Measurements from ENCODE around the gene SEMA4D. TPM values are rescaled to one million over a fixed set of nuclear protein-coding genes. Genes with fewer than 3 reads are reported as not detected.
A peak's percentile ranks its signal among the peaks of the same experiment; 100 is the strongest.

SEMA4D gene
- total RNA-seq, 2 donors from 2014 or later, result 169 to 237 TPM

- ATAC-seq (no peak), DNase-seq (ENCODE audit: low spot score) (no peak)
- Mint-ChIP-seq H3K4me3 (no peak overlapping the region), H3K36me3 (peaks cover 11% of the 10 kb centered on the region), H3K4me1 (ENCODE audit: low read depth in 2 of 2) (peaks cover 28 to 56% of the 10 kb centered on the region in 2 donors), H3K9me3 (no peaks in the 10 kb centered on the region), H3K27me3 (no peaks in the 10 kb centered on the region), H3K27ac (peak overlapping the region; percentile 58 to 71)
Measured at GRCh38 chr9:89383030-89383720, 114.7 kb downstream of the SEMA4D start.

GRCh38 chr9:89382026-89382986 is 115.6 kb downstream of the SEMA4D start:
- no peak overlapping the region for H3K4me3 Mint-ChIP-seq
- peak overlapping the region; percentile 58 to 71 for H3K27ac Mint-ChIP-seq
- H3K4me1 Mint-ChIP-seq (ENCODE audit: low read depth in 2 of 2), result peaks cover 24 to 47% of the 10 kb centered on the region in 2 donors
- no peaks in the 10 kb centered on the region for H3K27me3 Mint-ChIP-seq
- ATAC-seq, result no peak
- H3K9me3 Mint-ChIP-seq, result no peaks in the 10 kb centered on the region
- DNase-seq (ENCODE audit: low spot score), result no peak
- peaks cover 11% of the 10 kb centered on the region for H3K36me3 Mint-ChIP-seq

- peaks cover 8% of the 10 kb centered on the region for H3K36me3 Mint-ChIP-seq
- no peaks in the 10 kb centered on the region for H3K9me3 Mint-ChIP-seq
- H3K4me3 Mint-ChIP-seq, result no peak overlapping the region
- H3K27ac Mint-ChIP-seq, result peak overlapping the region; percentile 43 to 87
- peaks cover 32 to 47% of the 10 kb centered on the region in 2 donors for H3K4me1 Mint-ChIP-seq (ENCODE audit: low read depth in 2 of 2)
- DNase-seq (ENCODE audit: low spot score), result no peak
- no peaks in the 10 kb centered on the region for H3K27me3 Mint-ChIP-seq
- ATAC-seq, result no peak
Measured at GRCh38 chr9:89381308-89381609, 116.7 kb downstream of the SEMA4D start.

DNA sequence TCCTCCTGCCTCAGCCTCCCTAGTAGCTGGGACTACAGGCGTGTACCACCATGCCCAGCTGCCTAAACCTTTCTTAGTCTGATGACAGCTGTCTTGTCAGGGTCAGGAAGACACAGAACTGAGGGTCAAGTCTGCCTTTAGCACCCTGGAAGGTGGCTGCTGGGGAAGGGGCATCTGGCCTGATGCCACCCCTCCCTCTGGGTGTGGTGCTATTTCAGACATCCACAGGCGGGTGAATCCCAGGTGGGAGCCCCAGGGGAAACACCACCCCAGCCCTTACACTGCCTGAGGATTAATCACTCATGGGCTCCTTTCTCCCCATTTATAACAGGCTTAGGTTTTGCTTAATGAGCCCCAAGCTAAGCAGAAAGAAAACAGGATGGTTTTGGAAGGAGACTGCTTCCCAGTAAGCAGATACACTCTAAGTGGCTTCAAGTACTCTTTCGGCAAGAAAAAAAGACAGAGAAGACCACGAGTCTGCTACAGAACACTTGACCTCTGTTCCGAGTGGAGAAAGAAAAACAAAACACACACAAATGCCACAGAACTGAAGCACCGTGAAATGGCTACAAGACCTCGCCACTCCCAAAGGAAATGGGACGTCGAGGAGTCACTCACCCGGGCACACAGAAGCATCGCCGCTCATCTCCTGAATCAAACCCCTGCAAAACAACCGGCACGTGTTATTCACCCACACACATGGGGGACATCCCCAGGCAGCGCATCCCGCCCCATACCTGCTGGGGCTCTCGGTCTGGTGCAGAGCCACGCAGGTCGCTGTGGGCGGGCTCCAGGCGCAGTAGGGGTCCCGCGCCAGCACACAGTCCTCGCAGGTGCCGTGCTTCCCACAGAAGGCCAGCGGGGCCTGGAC is 117.2 kb downstream of the SEMA4D start:
- peaks cover 5% of the 10 kb centered on the region for H3K36me3 Mint-ChIP-seq
- no peaks in the 10 kb centered on the region for H3K27me3 Mint-ChIP-seq
- peaks cover 37 to 44% of the 10 kb centered on the region in 2 donors for H3K4me1 Mint-ChIP-seq (ENCODE audit: low read depth in 2 of 2)
- DNase-seq (ENCODE audit: low spot score) (no peak), ATAC-seq (no peak)
- no peaks in the 10 kb centered on the region for H3K9me3 Mint-ChIP-seq
- H3K27ac Mint-ChIP-seq, result peak overlapping the region; percentile 43 to 87
- H3K4me3 Mint-ChIP-seq, result no peak overlapping the region

DNA sequence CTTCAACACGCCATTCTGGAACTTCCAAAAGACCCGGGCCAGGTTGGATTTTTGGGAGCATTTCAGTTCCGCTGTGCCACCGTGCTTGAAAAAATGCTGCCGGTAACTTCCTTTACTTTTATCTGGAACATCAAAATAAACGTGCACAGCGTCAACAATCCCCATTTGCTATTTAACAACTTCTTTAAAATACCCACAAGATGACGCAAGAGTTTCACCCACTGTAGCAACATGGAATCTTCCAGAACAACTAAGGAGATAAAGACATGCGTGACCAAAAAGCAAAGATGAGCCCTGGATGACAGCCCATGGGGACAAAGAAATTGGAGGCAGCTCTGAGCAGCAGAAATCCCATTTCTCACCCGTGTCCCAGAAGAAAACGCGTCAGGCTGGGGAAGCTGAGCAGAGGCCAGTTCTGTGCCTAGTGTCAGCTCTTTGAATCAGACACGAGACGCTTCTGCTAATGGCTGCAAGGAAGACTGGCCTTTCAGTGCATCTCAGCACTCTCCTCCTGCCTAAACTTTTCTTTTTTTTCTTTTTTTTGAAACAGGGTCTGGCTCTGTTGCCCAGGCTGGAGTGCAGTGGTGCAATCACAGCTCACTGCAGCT is 118.3 kb downstream of the SEMA4D start:
- Mint-ChIP-seq H3K36me3 (peaks cover 5% of the 10 kb centered on the region), H3K4me3 (no peak overlapping the region)

DNA sequence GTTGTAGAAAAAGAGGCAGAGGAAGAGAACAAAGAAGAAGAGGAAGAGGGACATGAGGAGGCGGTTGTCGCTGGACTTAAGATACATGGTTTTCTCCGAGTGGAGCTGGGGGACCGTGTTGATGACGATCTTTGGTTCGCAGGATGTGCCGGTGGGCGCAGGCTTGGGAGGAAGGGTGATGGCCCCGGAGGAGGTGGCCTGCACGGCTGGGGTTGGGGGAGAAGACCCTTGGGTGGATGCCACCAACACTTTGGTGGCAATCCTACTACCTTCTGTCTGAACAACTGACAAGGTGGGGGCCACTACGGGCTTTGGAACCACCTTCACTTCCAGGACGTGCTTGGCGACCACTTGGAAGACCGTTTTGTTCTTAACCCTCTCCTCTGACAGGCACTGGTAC is 118.9 kb downstream of the SEMA4D start:
- ATAC-seq, result no peak
- H3K27ac Mint-ChIP-seq, result peak overlapping the region; percentile 76 to 87
- no peak overlapping the region for H3K4me3 Mint-ChIP-seq
- peaks cover 46 to 47% of the 10 kb centered on the region in 2 donors for H3K4me1 Mint-ChIP-seq (ENCODE audit: low read depth in 2 of 2)
- H3K36me3 Mint-ChIP-seq, result peaks cover 5% of the 10 kb centered on the region
- DNase-seq (ENCODE audit: low spot score), result no peak
- no peaks in the 10 kb centered on the region for H3K9me3 Mint-ChIP-seq
- H3K27me3 Mint-ChIP-seq, result no peaks in the 10 kb centered on the region

More for the DNA sequence above, 118.3 kb downstream of the SEMA4D start:
- peaks cover 44 to 46% of the 10 kb centered on the region in 2 donors for H3K4me1 Mint-ChIP-seq (ENCODE audit: low read depth in 2 of 2)
- ATAC-seq (no peak), DNase-seq (ENCODE audit: low spot score) (no peak)
- H3K27me3 Mint-ChIP-seq, result no peaks in the 10 kb centered on the region
- no peaks in the 10 kb centered on the region for H3K9me3 Mint-ChIP-seq
- peak overlapping the region; percentile 76 to 87 for H3K27ac Mint-ChIP-seq

GRCh38 chr9:89378541-89378940 is 119.4 kb downstream of the SEMA4D start:
- Mint-ChIP-seq H3K27ac (peak overlapping the region; percentile 76 to 87), H3K27me3 (no peaks in the 10 kb centered on the region), H3K36me3 (peaks cover 5% of the 10 kb centered on the region), H3K9me3 (no peaks in the 10 kb centered on the region), H3K4me1 (ENCODE audit: low read depth in 2 of 2) (peaks cover 44 to 47% of the 10 kb centered on the region in 2 donors), H3K4me3 (no peak overlapping the region)
- ATAC-seq, result no peak
- no peak for DNase-seq (ENCODE audit: low spot score)

DNA sequence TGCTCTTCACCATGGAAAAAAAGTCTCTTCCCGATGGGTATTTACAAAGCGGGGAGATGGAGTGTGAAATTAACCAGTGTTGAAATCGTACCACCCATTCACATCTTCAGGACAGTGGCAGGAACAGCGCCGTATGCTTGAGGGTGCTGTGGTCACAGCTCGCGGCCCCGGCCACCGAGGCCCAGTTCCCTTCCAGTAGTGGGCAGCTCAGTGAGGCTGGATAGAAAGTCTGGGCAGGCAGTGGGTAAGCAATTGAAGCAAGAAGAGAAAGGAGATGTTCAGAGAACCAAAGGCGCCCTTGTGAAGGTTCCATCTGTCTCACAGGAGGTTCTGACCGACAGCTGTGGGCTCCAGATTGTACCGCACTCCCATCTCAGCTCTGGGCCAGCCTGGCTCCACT is 120.5 kb downstream of the SEMA4D start:
- Mint-ChIP-seq H3K4me1 (ENCODE audit: low read depth in 2 of 2) (peaks cover 45 to 51% of the 10 kb centered on the region in 2 donors), H3K27ac (peak overlapping the region; percentile 76 to 87), H3K27me3 (no peaks in the 10 kb centered on the region), H3K4me3 (no peak overlapping the region), H3K36me3 (no peaks in the 10 kb centered on the region), H3K9me3 (no peaks in the 10 kb centered on the region)
- ATAC-seq (no peak), DNase-seq (ENCODE audit: low spot score) (no peak)

- Mint-ChIP-seq H3K27ac (peak overlapping the region; percentile 76 to 87), H3K4me3 (no peak overlapping the region), H3K4me1 (ENCODE audit: low read depth in 2 of 2) (peaks cover 45 to 51% of the 10 kb centered on the region in 2 donors), H3K9me3 (no peaks in the 10 kb centered on the region), H3K27me3 (no peaks in the 10 kb centered on the region), H3K36me3 (no peaks in the 10 kb centered on the region)
- no peak for DNase-seq (ENCODE audit: low spot score)
- ATAC-seq, result no peak
Measured at GRCh38 chr9:89376741-89377351, 121.1 kb downstream of the SEMA4D start.

DNA sequence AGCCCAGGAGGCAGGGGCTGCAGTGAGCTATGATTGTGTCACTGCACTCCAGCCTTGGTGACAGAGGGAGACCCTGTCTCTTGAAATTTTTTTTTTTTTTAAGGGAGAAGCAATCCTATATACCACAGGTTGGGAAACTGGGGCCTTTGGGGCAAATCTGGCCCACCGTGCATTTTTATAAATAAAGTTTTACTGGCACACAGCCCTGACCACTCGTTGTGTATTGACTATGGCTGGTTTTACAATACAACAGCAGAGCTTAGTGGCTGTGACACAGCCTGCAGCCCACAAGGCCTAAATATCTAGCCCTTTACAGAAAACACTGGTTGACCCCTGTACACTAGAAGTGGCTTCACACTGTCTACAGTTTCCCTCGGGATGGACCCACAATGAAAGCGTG is 121.6 kb downstream of the SEMA4D start:
- Mint-ChIP-seq H3K9me3 (no peaks in the 10 kb centered on the region), H3K27ac (peak overlapping the region; percentile 76 to 87), H3K36me3 (no peaks in the 10 kb centered on the region), H3K4me1 (ENCODE audit: low read depth in 2 of 2) (peaks cover 45% of the 10 kb centered on the region in 2 donors), H3K4me3 (no peak overlapping the region), H3K27me3 (no peaks in the 10 kb centered on the region)
- ATAC-seq (no peak), DNase-seq (ENCODE audit: low spot score) (no peak)

GRCh38 chr9:89375191-89375760 is 122.6 kb downstream of the SEMA4D start:
- H3K27ac Mint-ChIP-seq, result peak overlapping the region; percentile 76 to 87
- peaks cover 42 to 45% of the 10 kb centered on the region in 2 donors for H3K4me1 Mint-ChIP-seq (ENCODE audit: low read depth in 2 of 2)
- no peaks in the 10 kb centered on the region for H3K36me3 Mint-ChIP-seq
- no peaks in the 10 kb centered on the region for H3K9me3 Mint-ChIP-seq
- peak; percentile 62 to 63 for ATAC-seq
- no peak for DNase-seq (ENCODE audit: low spot score)
- no peaks in the 10 kb centered on the region for H3K27me3 Mint-ChIP-seq
- H3K4me3 Mint-ChIP-seq, result peak overlapping the region; percentile 41

GRCh38 chr9:89374176-89374575 is 123.7 kb downstream of the SEMA4D start:
- H3K36me3 Mint-ChIP-seq, result no peaks in the 10 kb centered on the region
- no peak overlapping the region for H3K4me3 Mint-ChIP-seq
- no peak for DNase-seq (ENCODE audit: low spot score)
- H3K27me3 Mint-ChIP-seq, result no peaks in the 10 kb centered on the region
- H3K9me3 Mint-ChIP-seq, result no peaks in the 10 kb centered on the region
- peak overlapping the region; percentile 76 to 87 for H3K27ac Mint-ChIP-seq
- no peak for ATAC-seq
- peaks cover 36 to 39% of the 10 kb centered on the region in 2 donors for H3K4me1 Mint-ChIP-seq (ENCODE audit: low read depth in 2 of 2)

All from natural killer cell treated with Interleukin-12 subunit alpha and Interleukin-12 subunit beta and Interleukin-15 and Interleukin-18, amount 100 ng/mL, for 72 hours (primary cell).